Mucosa of descending colon (tissue), 3 donors: Measurements from ENCODE around the gene AQP10. TPM values are rescaled to one million over a fixed set of nuclear protein-coding genes. Genes with fewer than 3 reads are reported as not detected.

Experiments
- ATAC-seq: fragments of 200-7000 bp; cut with Tn5 transposase; one replicate; pipeline ENCODE4 v1.9.1; 2020; ENCODE audit warnings: mild to moderate bottlenecking, moderate library complexity
- DNase-seq, 3 donors: peaks; one replicate each; pipeline ENCODE4 v3.0.0-alpha.2; 2020
- H3K36me3 ChIP-seq: fragments of 200-600 bp; one replicate; pipeline ENCODE4 v1.8.0; 2021; ENCODE audit warnings: low read depth, mild to moderate bottlenecking
- H3K4me1 ChIP-seq: fragments of 200-600 bp; one replicate; pipeline ENCODE4 v1.8.0; 2021; ENCODE audit warnings: low read depth, mild to moderate bottlenecking
- H3K4me3 ChIP-seq: fragments of 200-600 bp; one replicate; pipeline ENCODE4 v1.8.0; 2021; ENCODE audit warnings: mild to moderate bottlenecking
- H3K9me3 ChIP-seq: fragments of 200-600 bp; one replicate; pipeline ENCODE4 v1.8.0; 2021; ENCODE audit warnings: mild to moderate bottlenecking
- CTCF ChIP-seq: fragments of 200-600 bp; IDR thresholded peaks from one replicate; pipeline ENCODE4 v1.8.0; 2022; ENCODE audit warnings: antibody characterized with exemption, mild to moderate bottlenecking
- intact Hi-C, 2 donors: fragments of 100-400 bp; cut with DNase I in 1 of 2; cut with micrococcal nuclease in 1 of 2; formaldehyde crosslinking; loops; one replicate each; pipeline versions ENCODE4 v1.11.0 to v1.11.1; 2022; cut with DNase I, micrococcal nuclease
- total RNA-seq, 3 donors: library from RNA; stranded (reverse); fragmentation: NEBNext Ultra II Directional in 2 of 3; extraction: Animal tissue kit (Norgen Biotek cat#: 25700) in 2 of 3; gene quantifications; one replicate each; pipeline versions ENCODE4 v1.2.1 to v1.2.4, GENCODE V29; 2021 to 2023
- donor health status: DM: no; HTN: no; CAD: no; lungs with moderate emphysema.
- donor health status: DM: no; HTN: no; CAD: no.
- donor health status: DM: no; HTN: yes; CAD: no.

The AQP10 gene
- total RNA-seq, 3 donors from 2014 or later = not detected

GRCh38 chr1:154288661-154289060 lies 32.2 kb upstream of the AQP10 start:
- H3K4me3 ChIP-seq = no peak overlapping the region
- TF ChIP-seq CTCF = no peak
- DNase-seq (no peak), ATAC-seq (no peak)
- H3K36me3 ChIP-seq = no peaks in the 10 kb centered on the region
- H3K9me3 ChIP-seq = peaks cover under 1% of the 10 kb centered on the region
- intact Hi-C loops = no loop called here
- no peaks in the 10 kb centered on the region for H3K4me1 ChIP-seq

GRCh38 chr1:154290921-154291320 lies 30.0 kb upstream of the AQP10 start:
- ATAC-seq (no peak), DNase-seq (no peak)
- no peak for TF ChIP-seq CTCF
- Histone ChIP-seq H3K9me3 (peaks cover 22% of the 10 kb centered on the region), H3K36me3 (no peaks in the 10 kb centered on the region), H3K4me3 (no peak overlapping the region), H3K4me1 (no peaks in the 10 kb centered on the region)
- intact Hi-C loops = no loop called here

GRCh38 chr1:154295408-154296235 lies 25.3 kb upstream of the AQP10 start:
- TF ChIP-seq CTCF = no peak
- H3K9me3 ChIP-seq = peaks cover 33% of the 10 kb centered on the region
- ATAC-seq (no peak), DNase-seq (no peak)
- H3K36me3 ChIP-seq = no peaks in the 10 kb centered on the region
- H3K4me3 ChIP-seq = no peak overlapping the region
- H3K4me1 ChIP-seq = no peaks in the 10 kb centered on the region
- intact Hi-C loops = no loop called here

- no peak for TF ChIP-seq CTCF
- H3K36me3 ChIP-seq = no peaks in the 10 kb centered on the region
- no peak for ATAC-seq
These were observed 19.3 kb upstream of the AQP10 start for GRCh38 chr1:154301582-154301981.

GRCh38 chr1:154304664-154305337 lies 16.1 kb upstream of the AQP10 start:
- H3K9me3 ChIP-seq = no peaks in the 10 kb centered on the region
- no peak for DNase-seq
- TF ChIP-seq CTCF = no peak
- intact Hi-C loops = no loop called here
- no peaks in the 10 kb centered on the region for H3K4me1 ChIP-seq
- no peak for ATAC-seq
- H3K36me3 ChIP-seq = no peaks in the 10 kb centered on the region
- H3K4me3 ChIP-seq = no peak overlapping the region

More at GRCh38 chr1:154301582-154301981, 19.3 kb upstream of the AQP10 start:
- intact Hi-C loops = no loop called here
- Histone ChIP-seq H3K4me3 (no peak overlapping the region), H3K4me1 (no peaks in the 10 kb centered on the region), H3K9me3 (peaks cover 5% of the 10 kb centered on the region)
- DNase-seq = no peak
